PC-3 (cell line): ENCODE results near the gene FAM171A2. TPM values are rescaled to one million over a fixed set of nuclear protein-coding genes. Genes with fewer than 3 reads are reported as not detected.
"Not testable (repeated sequence)": the region's sequence is repeated elsewhere in the genome, so short reads cannot be mapped to it uniquely, and the experiment has no call there.

Source experiments
- ATAC-seq: fragments of 200-7000 bp; cut with Tn5 transposase; 2 replicates; pipeline ENCODE4 v1.9.1; 2020; ENCODE audit warnings: mild to moderate bottlenecking, moderate library complexity
- BruUV-seq: library from RNA; stranded (reverse); fragments of 400-500 nt; replicated peaks from 2 replicates; lab custom pipeline; 2021; lab: Mats Ljungman, UMichigan
- CTCF ChIA-PET: fragments of 300-600 bp; sonication (Branson Sonifier 250); formaldehyde crosslinking; loops from one replicate; lab custom pipeline; 2022; ENCODE audit warnings: antibody characterized with exemption; lab: Charles Lee
- POLR2A ChIA-PET: fragments of 300-600 bp; sonication (Branson Sonifier 250); formaldehyde crosslinking; loops from one replicate; lab custom pipeline; 2022; ENCODE audit warnings: antibody characterized with exemption; ENCODE audit not compliant: unreplicated experiment; lab: Charles Lee
- DNase-seq: peaks from one replicate; pipeline ENCODE4 v3.0.0-alpha.2; 2015
- H2AFZ ChIP-seq: fragments of 300-600 bp; sonication (generic); 2 replicates; pipeline ENCODE4 v1.6.0; 2016; ENCODE audit warnings: antibody characterized with exemption, low read length
- H3F3A ChIP-seq: fragments of 300-600 bp; sonication (generic); one replicate; pipeline ENCODE4 v1.6.0; 2017; ENCODE audit warnings: antibody characterized with exemption, low read length, control low read depth, mild to moderate bottlenecking; ENCODE audit not compliant: unreplicated experiment
- H3K27ac ChIP-seq: fragments of 300-600 bp; sonication (generic); 2 replicates; pipeline ENCODE4 v1.5.1; 2016; ENCODE audit warnings: mild to moderate bottlenecking, low read length
- H3K27me3 ChIP-seq: fragments of 300-600 bp; sonication (generic); 2 replicates; pipeline ENCODE4 v1.6.1; 2016; ENCODE audit warnings: low read length, mixed read lengths
- H3K36me3 ChIP-seq: fragments of 300-600 bp; sonication (generic); 2 replicates; pipeline ENCODE4 v1.6.1; 2016; ENCODE audit warnings: low read depth, mixed run types, low read length, mixed read lengths
- H3K4me1 ChIP-seq: fragments of 300-600 bp; sonication (generic); 2 replicates; pipeline ENCODE4 v1.5.1; 2016; ENCODE audit warnings: low read length; ENCODE audit not compliant: insufficient read depth
- H3K4me2 ChIP-seq: fragments of 300-600 bp; sonication (generic); 2 replicates; pipeline ENCODE4 v1.6.0; 2016; ENCODE audit warnings: low read length
- H3K4me3 ChIP-seq: fragments of 300-600 bp; sonication (generic); 2 replicates; pipeline ENCODE4 v1.5.1; 2016; ENCODE audit warnings: mild to moderate bottlenecking, low read length, mixed read lengths
- H3K79me2 ChIP-seq: fragments of 300-600 bp; sonication (generic); 2 replicates; pipeline ENCODE4 v1.6.1; 2017; ENCODE audit warnings: low read length, mixed read lengths
- H3K9ac ChIP-seq: fragments of 300-600 bp; sonication (generic); 2 replicates; pipeline ENCODE4 v1.6.0; 2016; ENCODE audit warnings: mild to moderate bottlenecking, low read length
- H3K9me2 ChIP-seq: fragments of 300-600 bp; sonication (generic); replicated peaks from 2 replicates; pipeline ENCODE4 v1.6.1; 2016; ENCODE audit warnings: mixed run types, low read length, mixed read lengths
- H3K9me3 ChIP-seq: fragments of 300-600 bp; sonication (generic); 2 replicates; pipeline ENCODE4 v1.6.1; 2016; ENCODE audit warnings: low read length, mixed read lengths
- H4K20me1 ChIP-seq: fragments of 300-600 bp; sonication (generic); 2 replicates; pipeline ENCODE4 v1.6.1; 2016; ENCODE audit warnings: low read length, mixed read lengths
- EZH2 ChIP-seq: fragments of 300-600 bp; sonication (generic); IDR thresholded peaks from one replicate; pipeline ENCODE4 v1.6.1; 2017; ENCODE audit warnings: antibody characterized with exemption, mild to moderate bottlenecking, low read length; ENCODE audit not compliant: unreplicated experiment
- EZH2phosphoT487 ChIP-seq: fragments of 300-600 bp; sonication (generic); IDR thresholded peaks from 2 replicates; pipeline ENCODE4 v1.6.1; 2018; ENCODE audit warnings: mild to moderate bottlenecking, antibody characterized with exemption, low read length, borderline replicate concordance
- intact Hi-C: fragments of 100-400 bp; cut with micrococcal nuclease; formaldehyde crosslinking; loops from 2 replicates; pipeline ENCODE4 v1.9.0; 2023
- total RNA-seq: library from RNA; depleted of rRNA; stranded (reverse); fragments of >200 nt; gene quantifications from 2 replicates; pipeline ENCODE4 v1.2.3, GENCODE V29; 2014
- TF ChIP-seq, protein P1 (sequence below): fragments of 300-600 bp; sonication (generic); conservative IDR thresholded peaks from 2 replicates; pipeline ENCODE4 v1.5.1; 2017; ENCODE audit warnings: antibody characterized with exemption, low read depth, mild to moderate bottlenecking, low read length

FAM171A2 gene
- total RNA-seq, 1 experiment from 2014 or later, result 16.3 TPM

DNA sequence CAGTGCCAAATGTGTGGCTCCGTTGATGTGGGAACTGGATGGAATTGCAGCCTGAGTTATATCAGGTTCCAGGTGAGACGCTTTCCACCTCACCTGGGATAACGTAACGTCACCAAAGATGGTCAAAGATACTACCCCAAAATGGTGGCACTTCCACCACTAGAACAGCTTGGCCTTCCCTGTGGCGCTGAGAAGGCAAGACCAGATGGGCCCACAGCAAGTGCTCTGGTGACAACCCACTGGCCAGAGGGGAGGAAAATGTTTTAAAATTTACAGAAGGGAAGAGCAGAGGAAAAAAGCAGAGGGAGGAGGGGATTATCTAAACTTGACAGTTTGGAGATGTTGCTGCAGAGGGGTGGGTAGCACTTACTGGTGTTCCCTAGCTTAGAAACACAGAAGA, 33.3 kb upstream of the FAM171A2 start:
- BruUV-seq, result no TSS peak
- no peaks in the 10 kb centered on the region for H3F3A ChIP-seq
- H3K4me3 ChIP-seq, result no peak overlapping the region
- POLR2A ChIA-PET, result no interaction called here
- H3K4me2 ChIP-seq, result no peak overlapping the region
- TF ChIP-seq EZH2 (no peak), EZH2phosphoT487 (no peak)
- TF ChIP-seq, protein P1, sequence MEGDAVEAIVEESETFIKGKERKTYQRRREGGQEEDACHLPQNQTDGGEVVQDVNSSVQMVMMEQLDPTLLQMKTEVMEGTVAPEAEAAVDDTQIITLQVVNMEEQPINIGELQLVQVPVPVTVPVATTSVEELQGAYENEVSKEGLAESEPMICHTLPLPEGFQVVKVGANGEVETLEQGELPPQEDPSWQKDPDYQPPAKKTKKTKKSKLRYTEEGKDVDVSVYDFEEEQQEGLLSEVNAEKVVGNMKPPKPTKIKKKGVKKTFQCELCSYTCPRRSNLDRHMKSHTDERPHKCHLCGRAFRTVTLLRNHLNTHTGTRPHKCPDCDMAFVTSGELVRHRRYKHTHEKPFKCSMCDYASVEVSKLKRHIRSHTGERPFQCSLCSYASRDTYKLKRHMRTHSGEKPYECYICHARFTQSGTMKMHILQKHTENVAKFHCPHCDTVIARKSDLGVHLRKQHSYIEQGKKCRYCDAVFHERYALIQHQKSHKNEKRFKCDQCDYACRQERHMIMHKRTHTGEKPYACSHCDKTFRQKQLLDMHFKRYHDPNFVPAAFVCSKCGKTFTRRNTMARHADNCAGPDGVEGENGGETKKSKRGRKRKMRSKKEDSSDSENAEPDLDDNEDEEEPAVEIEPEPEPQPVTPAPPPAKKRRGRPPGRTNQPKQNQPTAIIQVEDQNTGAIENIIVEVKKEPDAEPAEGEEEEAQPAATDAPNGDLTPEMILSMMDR, result no peak
- no peaks in the 10 kb centered on the region for H4K20me1 ChIP-seq
- H3K27ac ChIP-seq, result no peak overlapping the region
- H3K79me2 ChIP-seq, result no peaks in the 10 kb centered on the region
- CTCF ChIA-PET, result no interaction called here
- DNase-seq, result no peak
- H3K9ac ChIP-seq, result no peak overlapping the region
- H3K36me3 ChIP-seq, result peaks cover 27% of the 10 kb centered on the region
- H3K9me3 ChIP-seq, result no peaks in the 10 kb centered on the region
- no peaks in the 10 kb centered on the region for H3K9me2 ChIP-seq
- H3K4me1 ChIP-seq, result no peaks in the 10 kb centered on the region
- H2AFZ ChIP-seq, result no peak overlapping the region
- intact Hi-C loops, result no loop called here
- H3K27me3 ChIP-seq, result no peaks in the 10 kb centered on the region
- no peak for ATAC-seq

DNA sequence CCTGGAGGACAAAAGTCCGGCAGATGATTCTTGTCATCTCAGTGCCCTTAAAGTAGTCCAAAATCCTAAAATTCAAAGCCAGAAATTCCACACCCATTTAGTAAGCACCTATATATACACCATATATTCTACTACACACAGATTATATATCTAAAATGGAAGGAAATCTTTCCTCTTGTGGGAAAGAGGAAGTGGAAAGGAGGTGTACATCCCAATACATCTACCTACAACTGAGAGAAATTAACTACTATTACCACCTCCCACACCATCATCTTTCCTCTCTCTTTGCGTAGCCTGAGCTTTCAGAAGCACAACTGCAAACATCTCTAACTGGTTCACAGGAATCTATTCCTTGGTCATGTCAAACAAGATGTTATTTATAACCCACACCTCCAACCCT, 31.2 kb upstream of the FAM171A2 start:
- H2AFZ ChIP-seq, result no peak overlapping the region
- H3F3A ChIP-seq, result no peaks in the 10 kb centered on the region
- H4K20me1 ChIP-seq, result no peaks in the 10 kb centered on the region
- no peak overlapping the region for H3K4me2 ChIP-seq
- no TSS peak for BruUV-seq
- no peaks in the 10 kb centered on the region for H3K27me3 ChIP-seq
- POLR2A ChIA-PET, result no interaction called here
- no peak for DNase-seq
- H3K9me3 ChIP-seq, result no peaks in the 10 kb centered on the region
- no peak for ATAC-seq
- no peaks in the 10 kb centered on the region for H3K4me1 ChIP-seq
- no peaks in the 10 kb centered on the region for H3K9me2 ChIP-seq
- H3K27ac ChIP-seq, result no peak overlapping the region
- peaks cover 12% of the 10 kb centered on the region; the same call in 1 of the 2 replicates for H3K36me3 ChIP-seq
- no peaks in the 10 kb centered on the region for H3K79me2 ChIP-seq
- intact Hi-C loops, result no loop called here
- no peak overlapping the region for H3K4me3 ChIP-seq
- TF ChIP-seq EZH2phosphoT487, result no peak
- TF ChIP-seq, protein P1, result no peak
- TF ChIP-seq EZH2, result no peak
- CTCF ChIA-PET, result interaction anchor here (0.6 kb wide), 1 partner anchor 129 kb away, joined by 3 read pairs; no protein-coding TSS in a partner anchor
- no peak overlapping the region for H3K9ac ChIP-seq

DNA sequence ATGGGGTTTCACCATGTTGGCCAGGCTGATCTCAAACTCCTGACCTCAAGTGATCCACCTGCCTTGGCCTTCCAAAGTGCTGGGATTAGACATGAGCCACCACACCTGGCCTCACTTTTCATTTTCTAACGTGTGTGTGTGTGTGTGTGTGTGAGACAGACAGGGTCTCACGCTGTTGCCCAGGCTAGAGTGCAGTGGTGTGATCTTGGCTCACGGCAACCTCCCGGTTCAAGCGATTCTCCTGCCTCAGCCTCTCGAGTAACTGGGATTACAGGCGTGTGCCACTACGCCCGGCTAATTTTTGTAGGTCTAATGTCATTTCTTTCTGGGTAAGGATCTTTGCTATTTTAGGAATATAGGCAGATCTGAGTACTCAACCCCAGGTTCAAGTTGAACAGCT, 30.5 kb upstream of the FAM171A2 start:
- H3K27me3 ChIP-seq, BruUV-seq, H3K4me3 ChIP-seq, intact Hi-C loops, H4K20me1 ChIP-seq, H2AFZ ChIP-seq, DNase-seq, H3K79me2 ChIP-seq, H3K27ac ChIP-seq, H3K36me3 ChIP-seq, H3K9ac ChIP-seq, H3K9me3 ChIP-seq, H3F3A ChIP-seq, H3K9me2 ChIP-seq, ATAC-seq, H3K4me1 ChIP-seq, H3K4me2 ChIP-seq: not testable (repeated sequence)
- POLR2A ChIA-PET, result interaction anchor here (0.7 kb wide), 1 partner anchor 48 kb away, joined by 6 read pairs; no protein-coding TSS in a partner anchor
- CTCF ChIA-PET, result interaction anchor here (0.6 kb wide), 1 partner anchor 699 kb away, joined by 3 read pairs; no protein-coding TSS in a partner anchor
